ENCODE results near the gene ECI1. TPM values are rescaled to one million over a fixed set of nuclear protein-coding genes. Genes with fewer than 3 reads are reported as not detected.

ECI1 gene
- polyA plus RNA-seq, 1 donor = 65.3 TPM

DNA sequence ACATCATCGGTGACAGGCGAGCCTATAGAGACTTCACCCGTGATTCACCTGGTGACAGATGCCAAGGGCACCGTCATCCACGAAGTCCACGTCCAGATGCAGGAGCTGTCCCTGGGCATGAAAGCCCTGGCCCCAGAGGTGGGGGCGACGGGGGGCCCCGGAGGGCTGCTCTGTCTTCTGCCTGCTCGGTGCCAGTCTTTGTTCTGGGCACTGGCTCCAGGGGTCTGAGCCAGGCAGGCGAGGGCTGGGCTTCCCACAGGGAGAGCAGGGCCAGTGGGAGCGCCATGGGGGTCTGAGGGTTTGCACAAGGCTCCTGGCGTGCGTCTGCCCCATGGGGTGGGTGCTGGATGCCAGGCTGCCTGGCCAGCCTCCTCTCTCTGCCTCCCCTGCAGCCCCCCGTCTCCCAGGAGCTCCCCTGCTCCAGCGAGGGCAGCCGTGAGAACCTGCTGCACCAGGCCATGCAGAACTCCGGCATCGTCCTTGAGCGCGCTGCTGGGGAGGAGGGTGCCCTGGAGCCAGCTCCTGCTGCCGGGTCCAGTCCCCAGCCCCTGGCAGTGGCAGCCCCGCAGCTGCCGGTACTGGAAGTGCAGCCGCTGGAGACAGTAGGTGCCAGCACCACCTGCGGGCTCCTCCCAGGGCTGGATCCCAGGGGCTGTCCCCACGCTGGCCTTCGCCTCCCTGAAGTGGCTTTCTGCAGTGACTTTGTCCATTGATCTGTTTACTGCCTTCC is 18.2 kb downstream of the ECI1 start:
- no peak for DNase-seq

DNA sequence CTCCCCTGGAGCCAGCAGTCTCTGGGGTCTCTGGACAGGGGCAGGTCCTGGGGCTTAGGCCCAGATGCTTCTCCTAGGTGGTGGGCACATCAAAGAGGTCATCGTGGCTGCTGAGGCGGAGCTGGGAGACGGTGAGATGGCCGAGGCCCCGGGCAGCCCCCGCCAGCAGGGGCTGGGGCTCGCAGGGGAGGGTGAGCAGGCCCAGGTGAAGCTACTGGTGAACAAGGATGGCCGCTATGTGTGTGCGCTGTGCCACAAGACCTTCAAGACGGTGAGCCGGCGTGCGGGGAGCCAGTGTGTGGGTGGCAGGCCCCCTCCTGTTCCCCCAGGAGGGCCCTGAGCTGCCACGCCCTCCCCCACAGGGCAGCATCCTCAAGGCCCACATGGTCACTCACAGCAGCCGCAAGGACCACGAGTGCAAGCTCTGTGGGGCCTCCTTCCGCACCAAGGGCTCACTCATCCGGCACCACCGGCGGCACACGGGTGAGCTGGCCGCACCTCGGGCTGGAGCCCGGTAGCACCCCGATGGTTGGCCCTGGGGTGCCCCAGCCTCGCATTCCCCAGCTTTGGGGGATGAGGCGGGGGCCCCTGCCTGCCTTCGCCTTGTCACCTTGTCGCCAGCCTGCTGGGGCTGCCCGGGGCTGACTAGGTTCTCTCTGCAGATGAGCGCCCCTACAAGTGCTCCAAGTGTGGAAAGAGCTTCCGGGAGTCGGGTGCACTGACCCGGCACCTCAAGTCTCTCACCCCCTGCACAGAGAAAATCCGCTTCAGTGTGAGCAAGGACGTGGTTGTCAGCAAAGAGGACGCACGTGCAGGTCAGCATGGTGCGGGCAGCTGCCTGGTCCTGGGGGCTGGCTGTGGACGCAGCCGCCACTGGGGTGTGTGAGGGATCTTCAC is 19.0 kb downstream of the ECI1 start:
- no peak for DNase-seq

DNA sequence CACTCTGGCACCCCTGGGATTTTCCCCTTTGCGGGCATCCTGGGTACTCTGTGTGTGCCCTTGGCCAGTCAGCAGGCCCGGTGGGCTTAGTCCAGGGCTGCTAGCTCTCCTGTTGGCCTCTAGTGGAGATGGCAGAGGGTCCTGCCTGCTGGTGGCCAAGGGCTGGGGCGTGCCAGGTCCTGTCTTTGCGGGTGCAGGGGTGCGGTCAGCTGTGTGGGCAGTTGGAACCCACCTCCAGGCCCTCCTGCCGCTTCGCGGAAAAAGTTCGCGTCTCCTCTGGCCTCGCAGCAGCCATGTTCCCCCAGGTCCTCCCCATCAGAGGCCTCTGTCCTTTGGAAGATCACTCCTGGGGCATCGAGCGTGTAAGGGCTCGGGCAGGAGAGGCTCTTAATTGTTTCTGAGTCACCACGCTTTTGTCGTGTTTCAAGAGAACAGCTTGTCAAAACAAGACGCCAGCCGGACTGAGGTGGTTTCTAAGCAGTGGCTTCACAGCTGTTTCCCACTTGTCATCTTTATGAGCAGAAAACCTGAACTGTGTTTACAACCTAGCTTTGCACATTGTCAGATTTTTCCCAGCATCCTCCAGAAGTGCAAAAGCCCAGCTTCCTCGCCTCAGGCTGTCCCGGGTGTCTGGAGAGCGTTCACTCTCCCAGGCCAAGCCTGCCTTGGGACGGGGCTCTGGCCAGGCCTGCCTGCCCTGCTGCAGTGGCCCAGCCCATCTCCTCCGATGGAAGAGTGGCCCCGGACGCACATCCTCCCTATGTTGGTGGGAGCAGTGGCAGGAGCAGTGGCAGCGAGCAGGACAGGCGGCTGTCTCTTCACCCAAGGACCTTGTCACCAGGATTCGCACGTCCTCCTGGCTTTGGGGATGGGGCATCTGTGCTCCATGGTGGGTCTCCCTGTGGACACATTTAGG is 20.1 kb downstream of the ECI1 start:
- no peak for DNase-seq

DNA sequence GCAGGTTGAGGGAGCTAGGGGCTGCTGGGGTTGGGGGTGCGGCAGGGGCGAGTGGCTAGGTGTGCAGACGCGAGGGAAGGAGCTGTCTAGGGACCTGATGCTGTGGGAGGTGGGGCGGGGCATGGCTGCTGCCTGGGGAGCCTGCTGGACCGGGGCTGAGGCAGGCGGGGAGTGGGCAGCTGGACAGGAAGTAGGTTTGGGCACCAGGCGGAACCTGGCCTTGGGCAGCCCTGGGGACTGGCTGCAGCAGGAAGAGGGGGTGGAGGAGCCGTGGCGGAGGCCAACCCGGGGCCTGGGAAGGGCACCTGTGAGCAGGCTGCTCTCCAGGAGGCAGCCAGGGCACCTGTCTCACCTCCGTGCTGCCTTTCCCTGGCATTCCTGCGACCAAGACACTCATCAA is 21.0 kb downstream of the ECI1 start:
- no peak for DNase-seq

DNA sequence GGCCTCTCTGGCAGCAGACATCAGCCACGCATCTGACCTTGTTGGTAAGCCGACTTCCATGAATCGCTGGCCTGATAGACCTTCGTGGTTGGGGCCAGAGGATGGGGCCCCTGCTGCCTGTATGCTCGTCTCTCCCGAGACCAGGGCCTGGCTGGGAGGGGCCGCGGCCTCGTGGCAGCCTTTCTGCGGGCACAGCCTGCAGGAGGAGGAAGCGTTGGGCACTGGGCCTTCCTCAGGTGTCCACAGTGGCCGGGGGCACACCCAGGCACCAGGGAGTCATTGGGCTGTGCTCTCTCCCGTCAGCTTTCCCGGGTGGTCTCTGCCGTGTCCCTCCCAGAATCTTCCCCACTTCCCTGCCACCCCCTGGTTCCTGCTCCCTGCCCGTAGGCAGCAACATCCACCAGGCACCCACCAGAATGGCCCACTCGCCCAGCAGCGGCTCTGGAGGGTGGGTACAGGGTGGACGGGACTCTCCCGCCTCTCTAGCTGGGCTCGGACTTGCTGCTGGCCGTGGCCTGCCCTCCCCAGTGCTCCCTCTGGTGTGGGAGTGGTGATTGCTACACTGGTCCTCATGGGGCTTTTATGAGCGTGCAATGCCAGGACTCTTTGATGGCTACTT is 21.6 kb downstream of the ECI1 start:
- no peak for DNase-seq

DNA sequence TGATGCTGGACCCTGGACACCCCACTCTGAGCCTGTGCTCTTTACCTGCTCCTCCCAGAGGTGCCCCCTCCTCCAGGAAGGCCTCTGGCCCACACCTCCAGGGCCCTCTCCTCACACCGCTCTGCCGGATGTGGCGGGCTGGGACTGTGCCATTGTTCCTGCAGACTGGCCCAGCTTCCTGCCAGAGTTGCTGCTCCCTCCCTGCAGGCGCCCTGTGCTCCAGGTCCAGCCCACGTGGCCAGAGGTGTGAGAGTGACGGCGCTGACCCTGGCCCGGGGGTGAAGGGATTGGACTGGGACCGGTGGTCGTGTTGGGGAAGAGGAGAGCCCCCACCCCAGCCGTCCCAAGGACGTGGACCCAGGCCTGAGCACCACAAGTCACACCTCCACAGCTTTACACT is 22.3 kb downstream of the ECI1 start:
- DNase-seq = no peak

DNA sequence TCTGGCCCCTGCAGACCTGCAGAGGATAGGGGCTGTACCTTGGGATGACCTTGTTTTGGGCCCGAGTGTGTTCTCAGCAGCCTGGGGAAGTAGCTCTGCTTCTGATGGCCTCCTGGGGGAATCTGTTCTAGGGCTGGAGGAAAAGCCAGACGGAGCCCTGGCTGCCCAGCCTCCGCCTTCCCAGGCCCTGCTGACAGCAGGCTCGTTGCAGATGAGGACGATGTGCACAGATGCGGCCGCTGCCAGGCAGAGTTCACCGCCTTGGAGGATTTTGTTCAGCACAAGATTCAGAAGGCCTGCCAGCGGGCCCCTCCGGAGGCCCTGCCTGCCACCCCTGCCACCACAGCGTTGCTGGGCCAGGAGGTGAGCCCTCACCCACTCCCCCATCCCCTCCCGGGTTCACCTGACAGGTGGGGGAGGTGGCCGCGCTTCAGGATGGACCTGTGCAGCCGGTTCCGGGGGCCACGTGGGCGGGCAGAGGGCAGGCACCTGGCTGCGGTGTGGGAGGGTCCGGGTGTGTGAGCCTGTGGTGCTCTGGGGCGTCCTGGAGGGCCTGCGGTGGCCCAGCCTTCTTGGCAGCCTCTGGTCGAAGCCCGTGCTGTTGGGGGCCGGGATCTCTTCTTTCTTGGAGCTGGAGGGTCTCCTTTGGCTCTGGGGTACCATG is 23.1 kb downstream of the ECI1 start:
- DNase-seq = no peak

DNA sequence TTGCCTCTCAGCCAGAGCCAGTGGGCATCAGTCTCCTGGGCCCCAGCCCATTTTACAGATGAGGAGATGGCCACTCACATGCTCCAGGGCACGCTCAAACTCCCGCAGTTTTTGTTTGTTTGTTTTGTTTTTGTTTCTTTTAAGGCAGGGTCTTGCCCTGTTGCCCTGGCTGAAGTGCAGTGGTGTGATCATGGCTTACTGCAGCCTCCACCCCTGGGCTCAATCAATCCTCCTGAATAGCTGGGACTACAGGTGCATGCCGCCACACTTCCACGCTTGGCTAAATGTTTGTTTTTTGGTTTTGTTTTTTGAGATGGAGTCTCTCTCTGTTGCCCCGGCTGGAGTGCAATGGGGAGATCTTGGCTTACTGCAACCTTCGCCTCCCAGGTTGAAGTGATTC is 24.5 kb downstream of the ECI1 start:
- no peak for DNase-seq

DNA sequence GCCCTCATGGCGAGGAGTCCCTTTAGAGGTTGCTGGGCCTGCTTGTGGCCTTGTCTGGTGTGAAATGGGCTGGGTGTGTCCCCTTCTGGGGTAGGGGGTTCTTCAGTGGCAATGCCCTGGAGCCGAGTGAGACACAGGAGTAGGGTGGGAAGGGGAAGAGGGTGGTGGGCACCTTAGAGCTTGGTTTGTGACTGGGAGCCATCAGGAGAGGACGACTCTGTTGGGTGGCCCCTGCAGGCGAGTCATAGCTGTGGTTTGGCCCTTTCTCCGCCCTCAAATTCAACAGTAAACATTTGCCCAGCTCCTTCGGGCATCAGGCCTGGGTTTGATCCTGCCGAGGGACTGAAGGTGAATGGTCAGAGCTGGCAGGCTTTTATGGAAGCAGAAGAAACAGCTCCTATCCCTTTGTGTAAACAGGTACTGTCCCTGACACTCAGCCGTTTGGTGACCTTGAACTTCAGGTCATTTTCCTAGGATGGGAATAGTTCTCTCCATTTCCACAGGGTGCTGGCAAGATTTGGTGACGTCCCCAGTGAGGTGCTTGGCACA is 25.1 kb downstream of the ECI1 start:
- DNase-seq = no peak

DNA sequence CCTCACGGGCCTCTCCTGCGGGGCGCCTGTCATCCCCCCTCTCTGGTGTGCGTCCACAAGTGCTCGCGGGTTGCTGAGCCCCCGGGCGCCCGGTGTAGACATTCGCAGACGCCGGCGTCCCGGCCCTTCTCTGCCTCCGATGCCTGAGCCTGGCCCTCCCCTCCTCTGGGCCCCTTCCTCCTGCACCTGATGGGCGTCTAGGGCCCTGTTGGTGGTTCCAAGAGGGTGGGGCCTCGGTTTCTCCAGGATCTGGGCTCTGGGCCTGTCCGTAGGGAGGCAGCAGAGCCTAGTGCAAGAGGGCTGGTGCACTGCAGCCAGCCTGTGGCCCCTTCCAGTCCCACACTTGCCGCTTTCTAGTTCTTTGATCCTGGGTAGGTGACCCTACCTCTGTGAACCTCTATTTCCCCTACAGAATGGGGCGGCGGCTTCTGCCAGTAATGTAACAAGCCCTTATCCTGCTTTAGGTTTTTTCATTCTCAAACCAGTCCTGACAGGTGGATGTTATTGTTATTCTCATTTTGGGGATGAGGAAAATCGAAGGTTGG is 27.4 kb downstream of the ECI1 start:
- no peak for DNase-seq

DNA sequence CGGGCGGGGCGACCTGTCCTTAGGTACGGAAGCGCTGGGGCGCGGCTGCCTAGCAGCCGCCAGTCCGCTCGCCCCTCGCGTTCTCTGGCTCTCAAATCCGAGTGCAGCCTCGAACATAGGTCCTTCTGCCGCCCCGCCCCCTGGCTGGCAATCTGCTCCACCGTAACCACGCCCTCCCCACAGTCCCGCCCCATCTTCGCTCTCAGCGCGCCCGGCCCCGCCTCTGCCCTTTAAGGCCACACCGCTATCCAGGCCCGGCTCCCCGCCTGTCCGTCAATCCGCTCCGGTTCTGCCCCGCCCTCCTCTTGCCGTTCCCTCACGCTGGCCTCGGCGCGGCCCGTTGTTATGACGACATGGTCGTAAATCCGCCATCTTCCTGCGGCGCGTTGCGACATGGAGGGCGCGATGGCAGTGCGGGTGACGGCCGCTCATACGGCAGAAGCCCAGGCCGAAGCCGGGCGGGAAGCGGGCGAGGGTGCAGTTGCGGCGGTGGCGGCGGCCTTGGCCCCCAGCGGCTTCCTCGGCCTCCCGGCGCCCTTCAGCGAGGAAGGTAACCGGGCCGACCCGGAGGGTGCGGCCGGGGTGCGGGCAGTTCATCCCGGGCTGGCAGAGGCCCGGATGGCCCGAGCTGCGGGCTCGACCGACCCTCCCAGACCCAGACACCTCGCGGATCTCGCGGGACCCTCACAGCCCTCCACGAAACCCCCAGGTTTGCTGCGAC is 28.0 kb downstream of the ECI1 start, which contains the start of gene E4F1:
TSS of gene E4F1 (plus strand) at position 371 of the 721 bp plus-strand sequence. CDS start at position 394, 23 bp downstream.
- DNase-seq = peak; percentile 99

DNA sequence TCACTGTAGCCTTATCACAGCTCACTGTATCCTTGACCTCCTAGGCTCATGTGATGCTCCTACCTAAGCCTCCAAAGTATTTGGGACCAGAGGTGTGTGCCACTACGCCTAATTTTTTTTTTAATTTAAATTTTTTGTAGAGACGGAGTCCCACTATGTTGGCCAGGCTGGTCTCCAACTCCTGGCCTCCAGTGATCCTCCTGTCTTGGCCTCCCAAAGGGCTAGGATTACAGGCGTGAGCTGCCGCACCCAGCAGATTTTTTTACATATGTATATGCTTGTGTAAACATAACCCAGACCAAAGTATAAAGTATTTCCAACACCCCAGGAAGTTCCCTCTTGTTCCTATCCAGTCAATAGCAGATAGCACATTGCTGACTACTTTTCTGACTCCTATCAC is 35.1 kb downstream of the ECI1 start:
- DNase-seq = no peak

DNA sequence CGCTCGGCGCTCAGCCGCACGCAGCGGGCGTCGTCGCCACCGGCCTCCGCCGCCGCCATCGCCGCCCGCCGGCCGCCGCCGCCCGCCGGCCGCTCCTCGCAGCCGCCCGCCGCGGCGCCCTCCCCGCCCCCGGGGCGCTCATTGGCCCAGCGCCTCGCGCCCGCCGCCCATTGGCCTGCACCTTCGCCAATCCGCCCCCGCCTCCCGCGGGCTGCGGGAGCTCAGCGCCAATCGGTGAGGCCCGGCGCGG is 36.7 kb downstream of the ECI1 start, which contains the start of gene PGP:
TSS of gene PGP (minus strand) at position 122 of the 250 bp plus-strand sequence. CDS start at position 59, 63 bp downstream.
- DNase-seq = no peak

DNA sequence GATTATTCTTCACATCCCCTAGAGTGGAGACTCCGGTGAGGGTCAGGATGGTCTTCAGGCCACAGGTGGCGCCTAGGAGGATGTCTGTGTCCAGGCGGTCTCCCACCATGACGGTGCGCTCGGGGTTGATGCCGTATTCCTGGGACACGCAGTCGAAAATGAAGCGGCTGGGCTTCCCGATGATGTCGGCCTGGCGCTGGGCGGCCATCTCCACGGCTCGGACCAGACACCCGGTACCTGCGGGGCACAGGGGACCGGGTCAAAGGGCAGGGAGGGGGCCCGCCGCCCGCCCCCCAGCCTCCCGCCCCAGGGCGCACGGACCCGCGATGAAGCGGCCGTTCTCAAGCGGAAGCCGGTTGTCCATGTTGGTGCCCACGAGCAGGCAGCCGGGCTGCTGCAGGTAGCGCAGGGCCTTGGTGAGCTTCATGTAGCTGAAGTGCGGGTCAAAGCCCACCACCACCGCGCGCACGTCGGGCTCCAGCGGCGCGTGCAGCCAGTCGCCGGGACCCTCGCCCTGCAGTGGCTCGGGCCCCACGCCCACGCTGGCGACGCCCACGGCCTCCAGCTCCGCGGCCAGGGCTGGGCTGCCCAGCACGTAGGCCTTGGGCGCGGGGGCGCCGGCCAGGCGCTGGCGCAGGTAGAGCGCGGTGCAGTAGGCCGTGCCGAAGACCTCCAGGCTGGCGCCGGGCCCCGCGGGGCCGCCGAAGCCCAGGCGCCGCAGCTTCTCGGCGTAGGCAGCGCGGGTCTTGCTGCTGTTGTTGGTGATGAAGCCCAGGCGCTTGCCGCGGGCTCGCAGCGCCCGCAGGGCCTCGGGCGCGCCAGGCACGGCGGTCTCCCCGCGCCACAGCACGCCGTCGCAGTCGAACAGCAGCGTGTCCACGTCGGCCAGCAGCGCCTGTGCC is 37.3 kb downstream of the ECI1 start:
- no peak for DNase-seq

DNA sequence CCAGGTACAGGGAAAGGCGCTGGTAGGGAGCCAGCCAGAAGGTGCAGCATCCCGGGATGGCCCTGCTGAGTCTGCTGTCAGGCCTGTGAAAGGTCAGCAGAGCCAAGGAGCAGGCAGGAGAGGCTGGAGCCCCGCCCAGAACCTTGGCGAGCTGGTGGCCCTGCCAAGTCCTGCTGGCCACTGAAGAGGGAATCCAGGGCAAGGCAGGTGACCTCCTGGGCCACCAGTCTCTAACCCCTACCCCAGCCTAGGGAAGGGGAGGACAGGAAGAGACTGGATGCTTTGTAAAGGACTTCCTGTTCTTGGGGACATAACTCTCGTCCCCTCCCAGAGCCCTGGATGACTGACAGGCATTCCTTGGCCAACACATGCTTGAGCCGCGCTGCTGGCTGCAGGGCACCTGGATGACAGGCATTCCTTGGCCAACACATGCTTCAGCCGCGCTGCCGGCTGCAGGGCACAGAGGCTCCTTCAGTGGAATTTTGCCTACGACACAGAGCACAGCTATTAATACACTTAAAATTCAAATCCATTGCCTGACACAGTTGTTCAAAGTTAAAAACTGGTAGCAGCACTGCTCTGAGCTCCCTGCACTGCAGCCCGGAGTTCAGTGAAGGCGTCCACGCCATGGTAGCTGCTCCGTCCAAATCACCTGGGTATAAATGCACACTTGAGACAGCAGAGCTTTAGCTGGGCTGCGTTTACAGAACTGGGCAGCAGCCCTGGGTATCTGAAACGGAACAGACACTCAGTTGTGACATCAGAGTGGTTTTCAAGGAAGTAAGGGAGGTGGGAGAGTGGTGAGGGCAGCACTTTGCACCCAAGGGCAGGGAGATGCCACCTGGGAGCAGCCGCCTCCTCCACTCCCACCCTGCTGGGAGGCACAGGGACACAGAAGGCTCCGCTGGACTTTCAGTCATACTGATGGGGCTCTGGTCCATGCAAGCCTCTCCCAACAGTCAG is 38.7 kb downstream of the ECI1 start:
- no peak for DNase-seq

DNA sequence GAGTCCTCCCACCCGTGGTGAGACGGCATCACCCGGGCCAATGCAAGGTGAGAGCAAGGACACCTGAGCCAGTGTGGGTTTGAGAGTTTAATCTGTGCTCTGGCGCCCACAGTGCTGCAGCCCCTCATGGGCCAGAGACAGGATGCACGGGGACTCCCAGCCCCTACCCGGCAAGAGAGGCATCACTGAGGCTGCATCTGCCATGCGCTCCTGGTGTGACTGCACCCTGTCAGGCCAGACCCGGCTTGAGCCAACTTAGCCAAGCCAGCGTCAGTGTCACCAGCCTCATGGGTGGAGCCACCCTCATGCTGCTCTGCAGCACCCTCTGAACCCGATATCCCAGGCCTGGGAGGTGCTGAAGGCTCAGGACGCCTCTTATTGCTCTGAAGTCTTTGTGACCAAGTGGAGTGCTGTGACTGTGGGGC is 39.5 kb downstream of the ECI1 start:
- no peak for DNase-seq

DNA sequence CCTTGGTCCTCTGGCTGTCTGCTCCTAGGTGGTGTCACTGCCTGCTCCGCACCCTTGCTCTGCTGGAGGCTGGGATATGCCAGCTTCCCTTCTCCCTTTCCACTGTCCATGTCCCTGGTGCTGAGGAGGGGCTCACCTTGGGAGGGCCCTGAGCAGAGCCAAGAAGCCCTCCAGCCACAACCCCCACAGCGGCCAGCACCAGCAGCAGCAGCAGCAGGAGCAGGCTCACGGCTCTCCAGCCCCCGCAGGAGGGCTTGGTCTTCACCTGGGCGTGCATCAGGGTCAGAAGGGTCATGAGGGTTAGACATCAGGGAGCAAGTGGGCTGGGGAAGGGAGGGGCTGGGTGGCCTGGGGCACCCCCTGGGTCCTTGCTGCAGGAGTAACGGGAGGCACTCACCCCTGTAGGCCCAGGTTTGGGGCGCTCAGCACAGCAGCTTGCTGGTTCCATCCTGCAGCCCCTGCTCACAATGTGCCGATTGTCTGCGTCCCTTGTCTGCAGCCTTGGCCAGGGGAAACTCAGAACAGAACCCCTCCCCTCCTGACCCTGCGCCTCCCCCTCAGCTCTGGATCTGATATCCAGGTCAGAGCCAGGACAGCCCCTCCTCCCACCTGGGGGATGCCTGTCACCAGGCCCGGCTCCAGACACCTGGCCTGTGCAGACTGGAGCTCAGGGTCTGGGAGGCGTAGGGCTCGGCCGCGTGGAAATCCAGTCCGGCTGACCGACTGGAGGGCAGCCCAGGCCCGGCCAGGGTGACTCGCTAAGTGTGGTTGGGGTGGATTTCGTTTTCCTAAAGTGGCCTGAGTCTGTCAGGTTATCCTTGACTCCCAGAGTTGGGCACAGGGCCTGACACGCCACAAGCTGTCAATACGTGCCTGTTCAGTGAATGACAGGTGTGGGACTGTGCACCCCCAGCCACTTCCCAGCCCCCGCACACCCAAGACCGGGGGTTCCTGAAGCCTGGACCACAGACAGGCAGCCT is 40.7 kb downstream of the ECI1 start, which contains the start of gene BRICD5:
TSS of gene BRICD5 (minus strand) at position 478 of the 980 bp plus-strand sequence. CDS start at position 448, 30 bp downstream.
- no peak for DNase-seq

All from hindlimb muscle (tissue), 1 donor.